SKM-1 (cell line): ENCODE data around the gene GPRIN1.
"Not testable (repeated sequence)": the region's sequence is repeated elsewhere in the genome, so short reads cannot be mapped to it uniquely, and the experiment has no call there.

Source experiments
- DNase-seq: peaks from one replicate; lab custom pipeline; 2025; ENCODE audit not compliant: unreplicated experiment; lab: John Stamatoyannopoulos, UW

GPRIN1 gene

DNA sequence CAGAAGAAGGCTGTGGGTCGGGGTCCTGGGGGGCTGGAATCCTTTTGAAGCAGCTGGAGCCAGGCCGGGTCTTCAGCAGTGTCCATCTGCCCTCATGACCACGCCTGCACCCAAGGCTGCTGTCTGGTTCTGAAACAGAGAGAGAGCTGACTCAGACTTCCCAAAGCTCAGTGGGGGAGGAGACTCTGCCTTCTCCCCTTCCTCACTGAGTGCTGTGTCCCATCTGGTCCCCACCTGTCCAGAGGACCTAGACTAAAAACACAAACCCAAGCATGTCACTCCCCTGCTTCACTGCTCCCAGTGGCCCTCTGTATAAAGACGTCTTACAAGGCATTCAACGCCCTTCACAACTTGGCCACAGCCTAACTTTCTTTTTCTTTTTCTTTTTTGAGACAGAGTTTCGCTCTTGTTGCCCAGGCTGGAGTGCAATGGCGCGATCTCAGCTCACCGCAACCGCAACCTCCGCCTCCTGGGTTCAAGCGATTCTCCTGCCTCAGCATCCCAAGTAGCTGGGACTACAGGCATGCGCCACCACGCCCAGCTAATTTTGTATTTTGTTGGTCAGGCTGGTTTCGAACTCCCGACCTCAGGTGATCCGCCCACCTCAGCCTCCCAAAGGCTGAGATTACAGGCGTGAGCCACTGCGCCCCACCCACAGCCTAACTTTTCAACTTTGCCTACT, 10.1 kb downstream of the GPRIN1 start:
- not testable (repeated sequence) for DNase-seq

GRCh38 chr5:176597417-176598389, 12.3 kb downstream of the GPRIN1 start:
- DNase-seq = no peak

- DNase-seq = no peak
Observed at GRCh38 chr5:176596689-176597416, 13.1 kb downstream of the GPRIN1 start.

DNA sequence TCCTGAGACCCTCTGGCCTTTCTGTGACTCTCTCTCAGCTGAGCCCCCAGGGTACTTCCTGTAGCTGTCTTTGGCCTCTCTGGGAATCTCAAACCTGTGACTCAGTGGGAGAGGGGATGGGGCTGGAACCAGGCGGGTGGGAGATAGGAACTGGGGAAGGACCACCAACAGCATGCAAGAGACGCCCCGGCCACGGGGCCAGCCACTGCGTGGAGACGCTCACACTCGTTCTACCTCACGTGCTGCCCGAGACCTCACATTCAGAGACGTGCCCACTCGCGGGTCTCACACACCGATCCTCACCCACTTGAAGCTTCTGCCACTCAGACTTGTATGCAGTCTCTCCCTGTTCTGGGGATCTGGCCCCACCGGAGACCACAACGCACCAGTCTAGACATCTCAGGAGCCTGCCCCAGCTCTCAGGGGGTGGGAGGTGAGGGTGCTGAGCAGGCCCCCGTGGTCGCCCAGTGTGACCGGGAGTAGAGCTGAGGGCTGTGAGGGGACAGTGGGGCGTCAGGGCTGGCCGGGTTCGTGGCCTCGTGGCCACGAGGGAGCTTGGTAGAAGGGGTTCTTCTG, 13.8 kb downstream of the GPRIN1 start:
- DNase-seq = no peak

- DNase-seq = no peak
Observed at GRCh38 chr5:176595386-176595943, 14.5 kb downstream of the GPRIN1 start.

DNA sequence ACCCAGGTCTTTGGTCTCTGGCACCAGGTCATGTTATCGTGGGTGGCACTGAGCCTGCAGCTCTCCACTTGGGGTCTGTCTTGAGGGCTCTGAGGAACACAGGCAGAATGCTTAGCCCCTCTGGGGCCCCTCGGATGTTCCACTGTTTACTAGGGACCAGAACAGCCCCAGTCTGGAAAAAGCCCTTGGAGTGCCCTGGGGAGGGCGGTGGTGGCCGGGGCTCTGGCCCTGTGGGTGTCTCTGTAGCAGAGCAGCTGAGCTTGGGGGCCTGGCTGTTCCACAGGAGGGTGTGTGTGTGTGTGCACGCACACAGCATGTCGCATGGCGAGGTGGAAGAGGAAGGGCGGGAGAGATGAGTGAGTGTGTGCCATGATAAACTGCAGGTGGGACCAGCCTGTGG, 15.4 kb downstream of the GPRIN1 start:
- no peak for DNase-seq

DNA sequence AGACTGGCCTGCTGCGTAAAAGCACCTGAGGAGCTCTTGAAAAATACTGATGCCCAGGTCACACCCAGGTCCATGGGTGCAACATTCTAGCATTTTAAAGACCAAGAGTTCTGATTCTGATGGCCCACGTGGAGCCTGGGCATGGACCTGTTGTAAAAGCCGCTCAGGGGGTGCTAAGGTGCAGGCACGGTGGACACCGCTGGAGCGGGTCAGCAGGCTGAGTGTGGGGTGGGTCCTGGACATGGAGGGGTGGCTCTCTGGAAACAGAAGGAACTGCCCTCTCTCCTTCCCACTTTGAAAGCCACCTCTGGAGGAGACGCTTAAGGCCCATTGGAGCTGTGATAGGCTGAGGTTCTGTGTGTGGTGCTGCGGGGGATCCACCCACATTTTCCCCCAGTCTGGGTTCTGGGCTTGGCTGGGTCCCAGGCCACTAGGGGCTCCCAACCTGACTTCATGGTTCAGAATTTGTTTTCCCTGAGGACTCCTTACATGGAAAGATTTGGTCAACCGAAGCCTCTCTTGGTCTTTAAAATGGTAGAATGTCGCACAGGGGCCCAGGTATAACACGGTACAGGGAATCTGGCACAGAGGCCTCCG, 16.6 kb downstream of the GPRIN1 start:
- DNase-seq = no peak

DNA sequence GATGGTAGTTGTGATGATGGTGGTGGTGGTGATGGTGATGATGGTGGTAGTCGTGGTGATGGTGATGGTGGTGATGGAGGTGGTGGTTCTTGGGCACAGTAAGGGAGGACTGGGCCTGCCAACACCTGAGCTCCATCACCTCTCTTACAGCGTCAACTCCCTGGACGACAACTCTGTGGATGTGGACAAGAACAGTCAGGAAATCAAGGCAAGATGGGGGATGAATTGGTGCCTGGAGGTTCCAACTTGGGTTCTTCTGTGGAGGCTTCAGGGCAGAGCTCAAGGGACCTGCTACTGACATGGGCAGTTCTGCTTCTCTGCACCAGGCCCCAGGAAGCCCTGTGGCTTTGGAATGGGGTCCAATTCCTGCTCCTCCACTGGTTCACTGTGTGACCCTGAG, 17.4 kb downstream of the GPRIN1 start:
- DNase-seq = no peak

DNA sequence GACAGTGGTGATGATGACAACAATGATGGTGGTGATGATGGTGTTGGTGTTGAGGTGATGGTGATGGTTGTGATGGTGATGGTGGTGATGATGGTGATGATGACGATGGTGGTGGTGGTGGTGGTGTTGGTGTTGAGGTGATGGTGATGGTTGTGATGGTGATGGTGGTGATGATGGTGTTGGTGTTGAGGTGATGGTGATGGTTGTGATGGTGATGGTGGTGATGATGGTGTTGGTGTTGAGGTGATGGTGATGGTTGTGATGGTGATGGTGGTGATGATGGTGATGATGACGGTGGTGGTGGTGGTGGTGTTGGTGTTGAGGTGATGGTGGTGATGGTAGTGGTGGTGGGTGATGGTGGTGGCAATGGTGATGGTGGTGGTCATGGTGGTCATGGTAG, 18.3 kb downstream of the GPRIN1 start:
- not testable (repeated sequence) for DNase-seq

DNA sequence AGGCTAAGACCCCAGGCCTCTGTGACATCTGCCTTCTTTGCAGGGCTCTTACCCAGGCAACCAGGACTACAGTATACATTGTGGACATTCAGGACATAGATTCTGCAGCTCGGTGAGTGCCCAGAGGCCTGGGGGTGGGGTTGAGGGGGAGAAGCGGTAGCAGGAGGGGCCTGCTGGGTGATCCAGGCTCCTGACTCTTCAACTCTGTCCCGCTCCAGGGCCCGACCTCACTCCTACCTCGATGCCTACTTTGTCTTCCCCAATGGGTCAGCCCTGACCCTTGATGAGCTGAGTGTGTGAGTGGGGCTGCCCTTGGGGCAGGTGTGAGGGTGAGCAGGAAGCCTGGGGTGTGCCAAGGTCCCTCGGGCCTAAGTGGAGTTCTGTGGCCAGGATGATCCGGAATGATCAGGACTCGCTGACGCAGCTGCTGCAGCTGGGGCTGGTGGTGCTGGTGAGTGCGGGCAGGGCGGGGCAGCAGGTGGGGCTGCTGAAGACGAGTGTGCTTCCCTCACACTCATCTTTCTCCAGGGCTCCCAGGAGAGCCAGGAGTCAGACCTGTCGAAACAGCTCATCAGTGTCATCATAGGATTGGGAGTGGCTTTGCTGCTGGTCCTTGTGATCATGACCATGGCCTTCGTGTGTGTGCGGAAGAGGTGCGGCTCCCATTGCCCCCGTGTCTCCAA, 19.8 kb downstream of the GPRIN1 start:
- DNase-seq = no peak

DNA sequence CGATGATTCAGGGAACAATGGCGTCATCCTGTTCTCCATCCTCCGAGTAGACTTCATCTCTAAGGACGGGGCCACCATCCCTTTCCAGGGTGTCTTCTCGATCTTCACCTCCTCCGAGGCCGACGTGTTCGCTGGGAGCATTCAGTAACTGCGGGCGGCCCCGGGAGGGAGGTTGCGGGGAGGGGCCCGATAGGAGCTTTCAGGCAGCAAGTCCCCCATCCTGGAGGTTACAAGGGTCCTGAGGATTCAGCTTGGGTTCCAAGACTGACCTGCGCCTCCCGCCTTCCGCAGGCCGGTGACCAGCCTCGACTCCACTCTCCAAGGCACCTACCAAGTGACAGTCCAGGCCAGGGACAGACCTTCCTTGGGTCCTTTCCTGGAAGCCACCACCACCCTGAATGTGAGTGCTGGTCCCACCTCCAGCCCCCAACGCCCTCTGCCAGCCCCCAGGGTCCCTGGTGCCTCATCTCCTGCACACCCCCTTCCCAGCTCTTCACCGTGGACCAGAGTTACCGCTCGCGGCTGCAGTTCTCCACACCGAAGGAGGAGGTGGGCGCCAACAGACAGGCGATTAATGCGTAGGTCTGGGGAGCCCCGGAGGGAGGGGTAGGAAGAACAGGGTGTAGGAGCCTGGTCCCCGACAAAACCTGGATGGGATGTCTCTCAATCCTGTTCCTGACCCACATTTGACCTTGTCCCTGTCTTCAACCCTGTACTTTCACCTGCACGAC, 20.8 kb downstream of the GPRIN1 start:
- DNase-seq = no peak

DNA sequence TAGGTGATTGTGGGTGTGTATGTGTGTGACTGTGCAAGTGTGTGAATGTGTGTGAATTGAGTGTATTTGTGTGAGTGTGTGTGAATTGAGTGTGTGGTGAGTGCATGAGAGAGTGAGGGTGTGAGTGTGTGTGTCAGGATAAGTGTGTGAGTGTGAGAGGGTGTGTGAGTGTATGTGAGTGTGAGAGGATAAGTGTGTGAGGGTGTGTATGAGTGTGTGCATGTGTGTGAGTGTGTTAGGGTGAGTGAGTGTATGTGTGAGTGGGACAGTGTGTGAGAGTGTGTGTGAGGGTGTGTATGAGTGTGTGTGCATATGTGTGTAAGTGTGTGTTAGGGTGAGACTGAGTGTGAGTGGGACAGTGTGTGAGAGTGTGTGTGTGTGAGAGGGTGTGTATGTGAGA, 21.7 kb downstream of the GPRIN1 start:
- no peak for DNase-seq

DNA sequence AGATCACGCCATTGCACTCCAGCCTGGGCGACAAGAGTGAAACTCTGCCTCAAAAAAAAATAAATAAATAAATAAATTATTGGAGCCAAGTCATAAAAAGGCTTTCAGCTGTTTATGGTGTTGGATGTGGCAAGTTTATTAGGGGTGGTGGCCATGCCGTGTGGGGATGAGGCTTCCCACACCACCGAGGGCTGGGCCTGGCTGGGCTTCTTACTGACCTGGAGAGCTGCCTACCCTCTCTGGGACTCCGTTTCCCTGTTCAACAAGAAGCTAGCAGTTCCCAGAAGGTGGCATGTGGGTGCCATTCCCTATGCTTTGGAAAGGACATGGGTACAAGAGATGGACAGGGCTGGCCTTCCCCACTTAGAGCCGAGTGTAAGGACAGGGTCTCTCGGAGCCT, 22.6 kb downstream of the GPRIN1 start:
- no peak for DNase-seq

DNA sequence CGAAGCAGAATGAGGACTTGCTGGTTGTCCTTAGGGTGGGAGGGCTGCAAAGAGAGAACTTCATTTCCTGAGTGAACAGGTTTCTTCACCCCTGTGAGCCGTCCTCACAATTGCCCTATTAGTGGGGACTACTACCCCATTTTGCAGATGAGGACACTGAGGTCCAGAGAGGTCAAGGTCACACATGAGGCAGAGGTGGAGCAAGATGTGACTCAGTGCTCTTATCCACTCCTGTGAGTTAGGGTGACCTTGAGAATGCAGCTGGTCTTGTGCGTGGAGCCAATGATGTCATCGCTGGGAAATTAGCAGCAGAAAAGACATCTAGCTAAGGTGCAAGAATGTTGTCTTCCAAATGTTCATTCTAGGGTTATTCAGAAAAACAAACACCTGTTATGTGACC, 26.9 kb downstream of the GPRIN1 start:
- no peak for DNase-seq

DNA sequence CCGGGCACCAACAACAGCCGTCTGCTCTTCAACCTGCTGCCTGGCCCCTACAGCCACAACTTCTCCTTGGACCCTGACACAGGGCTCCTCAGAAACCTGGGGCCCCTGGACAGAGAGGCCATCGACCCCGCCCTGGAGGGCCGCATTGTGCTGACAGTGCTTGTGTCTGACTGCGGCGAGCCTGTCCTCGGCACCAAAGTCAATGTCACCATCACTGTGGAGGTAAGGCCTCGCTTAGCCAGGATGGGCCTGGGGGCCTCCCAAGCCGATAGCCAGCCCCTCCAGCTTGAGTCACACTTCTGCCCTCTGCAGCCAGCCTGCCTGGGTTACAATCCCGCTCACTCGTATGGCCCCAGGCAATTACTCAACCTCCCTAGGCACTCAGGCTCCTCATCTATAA, 28.6 kb downstream of the GPRIN1 start:
- DNase-seq = no peak

DNA sequence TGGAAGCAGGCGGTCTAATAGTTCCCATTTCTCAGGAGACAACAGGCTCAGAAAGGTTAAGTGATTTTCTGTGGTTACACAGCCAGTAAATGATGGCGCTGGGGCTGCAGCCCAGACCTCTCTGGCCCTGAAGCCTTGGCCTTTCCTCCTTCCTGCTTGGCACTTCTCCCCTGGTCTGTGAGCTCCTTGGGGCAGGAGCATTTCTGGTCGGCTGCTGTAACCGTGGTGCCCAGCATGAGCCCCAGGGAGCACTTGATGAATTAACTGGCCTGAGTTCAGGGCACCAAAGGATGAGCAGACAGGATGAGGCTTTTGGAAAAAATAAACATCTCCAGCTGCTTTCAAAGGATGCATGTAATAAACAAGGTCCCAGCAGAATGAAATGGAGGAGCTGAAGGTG, 30.6 kb downstream of the GPRIN1 start:
- no peak for DNase-seq

- no peak for DNase-seq
Observed at GRCh38 chr5:176578391-176578808, 31.6 kb downstream of the GPRIN1 start.

DNA sequence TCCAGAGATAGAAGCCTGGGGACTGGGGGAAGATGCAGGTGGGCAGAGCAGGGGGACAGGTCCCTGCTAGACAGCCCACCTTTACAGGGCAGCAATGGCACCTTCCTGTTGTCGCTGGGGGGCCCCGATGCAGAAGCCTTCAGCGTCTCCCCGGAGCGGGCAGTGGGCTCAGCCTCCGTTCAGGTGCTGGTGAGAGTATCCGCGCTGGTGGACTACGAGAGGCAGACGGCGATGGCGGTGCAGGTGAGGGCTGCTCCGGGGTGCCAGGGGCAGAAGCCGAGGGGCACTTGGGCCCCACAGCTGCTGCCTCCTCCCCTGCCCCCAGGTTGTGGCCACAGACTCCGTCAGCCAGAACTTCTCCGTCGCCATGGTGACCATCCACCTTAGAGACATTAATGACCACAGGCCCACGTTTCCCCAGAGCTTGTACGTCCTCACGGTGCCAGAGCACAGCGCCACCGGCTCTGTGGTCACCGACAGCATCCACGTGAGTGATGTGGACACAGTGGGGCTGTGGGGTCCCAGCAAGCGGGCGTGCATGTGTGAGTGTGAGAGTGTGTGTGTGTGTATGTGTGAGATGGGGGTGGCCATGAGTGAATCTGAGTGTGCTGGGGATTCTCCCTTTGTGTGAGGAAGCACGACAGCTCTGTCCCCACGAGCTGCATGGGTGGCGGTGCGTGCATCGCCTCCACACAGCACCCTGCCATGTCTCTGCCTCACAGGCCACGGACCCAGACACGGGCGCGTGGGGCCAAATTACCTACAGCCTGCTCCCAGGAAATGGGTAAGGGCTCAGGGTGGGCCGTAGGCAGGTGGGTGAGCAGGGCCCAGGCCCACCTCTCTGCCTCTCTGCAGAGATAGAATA, 32.4 kb downstream of the GPRIN1 start:
- no peak for DNase-seq
